Mesothelial cell of epicardium (in vitro differentiated cells): ENCODE measurements around the gene IL10RA. TPM values are rescaled to one million over a fixed set of nuclear protein-coding genes. Genes with fewer than 3 reads are reported as not detected.
"Not testable (repeated sequence)": the region's sequence is repeated elsewhere in the genome, so short reads cannot be mapped to it uniquely, and the experiment has no call there.

Experiments used
- DNase-seq, 2 experiments: peaks; one replicate each; pipeline ENCODE4 v3.0.0; 2021; ENCODE audit warnings: low spot score in 2 of 2; ENCODE audit not compliant: unreplicated experiment in 2 of 2
- H3K27ac Mint-ChIP-seq: 2 replicates; pipeline ENCODE4 v1.8.0; 2021; ENCODE audit warnings: mixed read lengths
- H3K27me3 Mint-ChIP-seq: 2 replicates; pipeline ENCODE4 v1.8.0; 2021; ENCODE audit warnings: low read depth, mixed read lengths
- H3K36me3 Mint-ChIP-seq: 2 replicates; pipeline ENCODE4 v1.8.0; 2021; ENCODE audit warnings: mixed read lengths
- H3K4me1 Mint-ChIP-seq: 2 replicates; pipeline ENCODE4 v1.8.0; 2021; ENCODE audit warnings: mixed read lengths
- H3K4me3 Mint-ChIP-seq: 2 replicates; pipeline ENCODE4 v1.8.0; 2021; ENCODE audit warnings: mild to moderate bottlenecking, moderate library complexity, mixed read lengths
- H3K9me3 Mint-ChIP-seq: 2 replicates; pipeline ENCODE4 v1.8.0; 2021; ENCODE audit warnings: mixed read lengths
- total RNA-seq: library from RNA; stranded (reverse); gene quantifications from 3 replicates; pipeline ENCODE4 v1.2.1, GENCODE V29; 2021
- TF ChIP-seq, protein P1 (sequence below): fragments of 200-600 bp; sonication (generic); IDR thresholded peaks from one replicate; pipeline ENCODE4 v1.5.0; 2021; ENCODE audit warnings: antibody characterized with exemption; ENCODE audit not compliant: unreplicated experiment

IL10RA gene
- total RNA-seq, 1 donor from 2014 or later, result 0.78 TPM

DNA sequence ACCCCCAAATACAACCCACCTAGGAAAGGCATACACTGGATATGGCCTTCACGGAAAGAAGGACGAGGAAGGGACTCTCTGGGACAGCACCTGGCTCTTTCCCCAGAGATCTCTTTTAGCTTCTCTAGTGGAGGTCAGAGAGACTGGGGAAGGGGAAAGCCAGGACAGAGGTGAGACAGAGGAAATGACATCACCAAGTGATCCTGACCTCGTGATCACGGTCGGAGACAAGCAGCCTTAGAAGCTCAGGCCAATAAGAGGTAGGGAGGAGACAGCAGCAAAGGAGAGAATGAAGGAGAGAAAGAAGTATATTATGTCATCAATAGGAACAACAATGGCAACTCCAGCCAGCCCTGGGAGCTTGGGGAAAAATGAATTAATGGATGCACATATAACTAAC is 41.6 kb upstream of the IL10RA start:
- H3K27me3 Mint-ChIP-seq, result peaks cover 10% of the 10 kb centered on the region
- H3K4me1 Mint-ChIP-seq, result peaks cover 4% of the 10 kb centered on the region
- peaks cover 19% of the 10 kb centered on the region for H3K9me3 Mint-ChIP-seq
- no peaks in the 10 kb centered on the region for H3K36me3 Mint-ChIP-seq
- no peak overlapping the region for H3K4me3 Mint-ChIP-seq
- no peak for DNase-seq
- no peak overlapping the region for H3K27ac Mint-ChIP-seq
- TF ChIP-seq, protein P1, sequence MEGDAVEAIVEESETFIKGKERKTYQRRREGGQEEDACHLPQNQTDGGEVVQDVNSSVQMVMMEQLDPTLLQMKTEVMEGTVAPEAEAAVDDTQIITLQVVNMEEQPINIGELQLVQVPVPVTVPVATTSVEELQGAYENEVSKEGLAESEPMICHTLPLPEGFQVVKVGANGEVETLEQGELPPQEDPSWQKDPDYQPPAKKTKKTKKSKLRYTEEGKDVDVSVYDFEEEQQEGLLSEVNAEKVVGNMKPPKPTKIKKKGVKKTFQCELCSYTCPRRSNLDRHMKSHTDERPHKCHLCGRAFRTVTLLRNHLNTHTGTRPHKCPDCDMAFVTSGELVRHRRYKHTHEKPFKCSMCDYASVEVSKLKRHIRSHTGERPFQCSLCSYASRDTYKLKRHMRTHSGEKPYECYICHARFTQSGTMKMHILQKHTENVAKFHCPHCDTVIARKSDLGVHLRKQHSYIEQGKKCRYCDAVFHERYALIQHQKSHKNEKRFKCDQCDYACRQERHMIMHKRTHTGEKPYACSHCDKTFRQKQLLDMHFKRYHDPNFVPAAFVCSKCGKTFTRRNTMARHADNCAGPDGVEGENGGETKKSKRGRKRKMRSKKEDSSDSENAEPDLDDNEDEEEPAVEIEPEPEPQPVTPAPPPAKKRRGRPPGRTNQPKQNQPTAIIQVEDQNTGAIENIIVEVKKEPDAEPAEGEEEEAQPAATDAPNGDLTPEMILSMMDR, result no peak

DNA sequence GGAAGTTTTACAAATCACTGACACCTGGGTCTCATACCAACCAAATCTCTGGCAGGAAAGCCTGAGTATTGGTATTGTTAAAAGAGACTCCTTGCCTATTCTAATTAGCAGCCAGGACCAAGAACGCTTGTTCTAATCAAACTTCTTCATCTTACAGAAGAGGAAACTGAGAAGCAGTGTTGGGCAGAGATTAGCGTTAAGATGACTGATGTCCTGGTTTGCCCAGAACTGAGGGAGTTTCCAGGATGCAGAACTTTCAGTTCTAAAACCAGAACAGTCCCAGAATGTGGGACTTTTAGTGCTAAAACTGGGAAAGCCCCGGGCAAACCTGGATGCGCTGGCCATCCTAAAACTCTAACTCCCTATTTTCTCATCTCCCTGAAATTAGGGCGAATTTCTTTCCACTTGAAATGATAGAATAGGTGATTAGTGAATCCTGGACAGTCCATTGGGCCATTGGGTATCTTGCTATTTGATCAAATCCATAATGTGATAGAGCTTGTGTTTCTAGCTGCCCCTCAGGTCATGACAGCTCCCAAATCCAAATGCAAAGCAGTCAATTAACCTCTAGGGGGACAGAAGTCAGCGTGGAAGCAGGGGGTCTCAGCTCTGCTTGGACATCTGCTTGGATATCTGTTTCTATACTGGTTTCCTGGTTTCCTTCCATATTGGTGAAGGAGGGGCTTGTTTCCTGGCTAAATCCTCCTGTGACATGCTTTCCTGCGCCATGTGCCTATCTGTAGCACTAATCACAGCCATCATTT is 41.0 kb upstream of the IL10RA start:
- DNase-seq, result no peak
- Mint-ChIP-seq H3K4me1 (peaks cover 1% of the 10 kb centered on the region), H3K36me3 (no peaks in the 10 kb centered on the region), H3K9me3 (peaks cover 19% of the 10 kb centered on the region), H3K27me3 (peaks cover 11% of the 10 kb centered on the region), H3K4me3 (no peak overlapping the region), H3K27ac (no peak overlapping the region)
- TF ChIP-seq, protein P1, result no peak

DNA sequence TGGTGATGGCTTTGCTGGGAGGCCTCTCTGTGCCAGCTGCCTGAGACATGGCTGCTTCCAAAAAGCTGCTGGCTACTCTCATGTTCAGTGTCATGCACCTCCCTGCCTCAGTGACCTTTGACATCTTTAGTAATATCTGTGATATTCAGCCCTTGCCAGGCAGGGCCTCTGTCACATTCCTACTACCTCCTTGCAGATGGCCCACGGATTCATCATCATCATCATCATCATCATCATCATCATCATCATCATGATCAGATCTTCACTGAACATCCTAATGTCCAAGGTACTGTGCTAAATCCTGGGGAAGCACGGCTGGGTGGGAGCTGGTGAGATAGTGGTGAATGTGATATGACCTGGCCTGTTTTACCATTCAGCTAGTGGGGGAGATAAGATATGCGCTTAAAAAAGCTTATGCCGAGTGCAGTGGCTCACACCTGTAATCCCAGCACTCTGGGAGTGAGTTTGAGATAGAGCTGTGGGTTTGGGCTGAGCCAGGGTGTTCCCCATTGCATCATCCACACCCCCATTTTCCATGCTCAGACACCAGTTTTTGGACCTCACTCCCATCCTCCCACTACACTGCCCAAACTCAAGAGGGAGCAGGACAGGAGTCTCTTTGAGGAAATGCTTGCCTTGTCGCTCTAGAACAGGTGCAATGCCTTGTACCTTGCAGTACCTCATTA is 39.9 kb upstream of the IL10RA start:
- Mint-ChIP-seq H3K36me3 (no peaks in the 10 kb centered on the region), H3K27me3 (peaks cover 17% of the 10 kb centered on the region), H3K27ac (no peak overlapping the region), H3K9me3 (peaks cover 19% of the 10 kb centered on the region), H3K4me1 (peaks cover 6% of the 10 kb centered on the region), H3K4me3 (no peak overlapping the region)
- DNase-seq, result no peak
- TF ChIP-seq, protein P1, result no peak

DNA sequence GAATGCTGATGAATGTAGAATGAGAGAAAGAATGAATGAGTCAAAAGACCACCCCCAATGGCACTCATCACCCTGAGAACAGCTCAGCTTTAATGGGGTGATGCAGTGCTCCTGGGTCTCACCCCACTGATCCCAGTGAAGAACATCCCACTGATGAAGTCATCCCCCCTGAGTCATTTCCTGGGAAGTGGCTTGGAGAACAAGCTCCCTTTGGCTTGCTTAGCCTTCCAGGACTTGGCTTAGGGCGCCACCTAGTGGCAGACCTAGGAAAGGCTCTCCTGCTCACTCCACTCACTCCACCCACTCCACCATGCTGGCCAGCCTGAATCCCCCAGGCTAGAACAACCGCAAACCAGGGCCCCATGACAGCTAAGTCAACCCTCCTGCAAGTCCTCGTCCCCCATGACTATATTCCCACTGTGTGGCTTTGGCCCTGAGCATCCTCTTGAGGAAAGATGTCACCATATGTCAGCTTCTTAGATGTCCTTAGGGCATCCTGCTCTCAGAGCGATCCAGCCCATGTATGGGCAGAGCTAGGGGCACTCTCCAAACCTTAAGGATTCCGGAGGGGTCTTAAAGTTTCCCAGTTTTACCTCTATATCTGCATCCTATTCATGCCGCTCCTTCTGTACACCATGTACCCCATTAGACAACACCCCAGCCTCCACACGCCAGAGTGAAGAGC is 39.2 kb upstream of the IL10RA start:
- peak; percentile 86 to 95 for DNase-seq
- H3K27me3 Mint-ChIP-seq, result peaks cover 21% of the 10 kb centered on the region
- H3K27ac Mint-ChIP-seq, result no peak overlapping the region
- peaks cover 19% of the 10 kb centered on the region for H3K9me3 Mint-ChIP-seq
- no peak overlapping the region for H3K4me3 Mint-ChIP-seq
- TF ChIP-seq, protein P1, result peak; percentile 96
- H3K36me3 Mint-ChIP-seq, result no peaks in the 10 kb centered on the region
- peaks cover 6% of the 10 kb centered on the region for H3K4me1 Mint-ChIP-seq

DNA sequence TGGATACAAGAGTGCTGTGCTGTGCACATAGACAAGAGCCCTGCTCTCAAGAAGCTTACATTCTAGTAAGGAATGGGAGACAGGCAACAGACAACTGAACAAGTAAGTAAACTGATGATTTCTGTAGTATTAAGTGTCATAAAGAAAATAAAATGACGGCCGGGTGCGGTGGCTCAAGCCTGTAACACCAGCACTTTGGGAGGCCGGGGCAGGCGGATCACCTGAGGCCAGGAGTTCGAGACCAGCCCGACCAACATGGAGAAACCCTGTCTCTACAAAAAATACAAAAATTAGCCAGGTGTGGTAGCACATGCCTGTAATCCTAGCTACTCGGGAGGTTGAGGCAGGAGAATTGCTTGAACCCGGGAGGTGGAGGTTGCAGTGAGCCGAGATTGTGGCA is 38.4 kb upstream of the IL10RA start:
- not testable (repeated sequence) for H3K36me3 Mint-ChIP-seq, H3K4me3 Mint-ChIP-seq, DNase-seq, H3K4me1 Mint-ChIP-seq, H3K27ac Mint-ChIP-seq
- Mint-ChIP-seq H3K9me3 (peaks cover 12% of the 10 kb centered on the region), H3K27me3 (peaks cover 21% of the 10 kb centered on the region)

DNA sequence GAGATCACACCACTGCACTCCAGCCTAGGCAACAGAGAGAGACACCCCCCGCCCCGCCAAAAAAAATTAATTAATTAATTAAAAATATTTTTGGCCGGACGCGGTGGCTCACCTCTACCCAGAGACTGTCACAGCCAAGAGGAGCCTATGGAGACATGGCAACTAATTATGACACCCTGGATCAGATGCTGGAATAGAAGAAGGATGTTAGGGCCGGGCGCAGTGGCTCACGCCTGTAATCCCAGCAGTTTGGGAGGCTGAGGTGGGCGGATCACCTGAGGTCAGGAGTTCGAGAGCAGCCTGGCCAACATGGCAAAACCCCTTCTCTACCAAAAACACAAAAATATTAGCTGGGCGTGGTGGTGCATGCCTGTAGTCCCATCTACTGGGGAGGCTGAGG is 37.7 kb upstream of the IL10RA start:
- not testable (repeated sequence) for DNase-seq, H3K4me3 Mint-ChIP-seq, H3K36me3 Mint-ChIP-seq

More for the DNA sequence above, 37.7 kb upstream of the IL10RA start:
- H3K27me3 Mint-ChIP-seq, result peaks cover 21% of the 10 kb centered on the region
- not testable (repeated sequence) for H3K4me1 Mint-ChIP-seq, H3K27ac Mint-ChIP-seq, H3K9me3 Mint-ChIP-seq
